Mucosa of stomach (tissue), 1 donor: ENCODE data around the gene BCAR3.

ENCODE experiments used
- H3K27me3 ChIP-seq: one replicate; pipeline ENCODE4 v1.7.0; 2013; ENCODE audit warnings: mild to moderate bottlenecking, low read length; ENCODE audit not compliant: control insufficient read depth, insufficient read depth
- H3K36me3 ChIP-seq: one replicate; pipeline ENCODE4 v1.7.0; 2013; ENCODE audit warnings: low read length; ENCODE audit not compliant: control insufficient read depth, insufficient read depth
- H3K4me1 ChIP-seq: one replicate; pipeline ENCODE4 v1.7.0; 2013; ENCODE audit warnings: mild to moderate bottlenecking, low read length; ENCODE audit not compliant: control insufficient read depth, insufficient read depth
- H3K4me3 ChIP-seq: one replicate; pipeline ENCODE4 v1.7.0; 2013; ENCODE audit warnings: low read length
- H3K9ac ChIP-seq: one replicate; pipeline ENCODE4 v1.7.0; 2013; ENCODE audit warnings: mild to moderate bottlenecking, low read length, moderate library complexity
- H3K9me3 ChIP-seq: one replicate; pipeline ENCODE4 v1.7.0; 2013; ENCODE audit warnings: mild to moderate bottlenecking, low read length, moderate library complexity; ENCODE audit not compliant: control insufficient read depth
- donor health status: Pancreatic carcinoma.

Gene BCAR3

GRCh38 chr1:93518516-93518915, 163.1 kb downstream of the BCAR3 start:
- H3K9me3 ChIP-seq = no peaks in the 10 kb centered on the region
- no peaks in the 10 kb centered on the region for H3K27me3 ChIP-seq

GRCh38 chr1:93516164-93516563, 165.5 kb downstream of the BCAR3 start:
- no peaks in the 10 kb centered on the region for H3K27me3 ChIP-seq
- no peak overlapping the region for H3K9ac ChIP-seq
- no peak overlapping the region for H3K4me3 ChIP-seq
- H3K9me3 ChIP-seq = no peaks in the 10 kb centered on the region
- no peaks in the 10 kb centered on the region for H3K36me3 ChIP-seq
- H3K4me1 ChIP-seq = no peaks in the 10 kb centered on the region

More at GRCh38 chr1:93518516-93518915, 163.1 kb downstream of the BCAR3 start:
- no peak overlapping the region for H3K9ac ChIP-seq
- H3K36me3 ChIP-seq = no peaks in the 10 kb centered on the region
- no peaks in the 10 kb centered on the region for H3K4me1 ChIP-seq
- H3K4me3 ChIP-seq = no peak overlapping the region
